ENCODE data around the gene FOXO4. TPM values are rescaled to one million over a fixed set of nuclear protein-coding genes. Genes with fewer than 3 reads are reported as not detected.
A peak's percentile ranks its signal among the peaks of the same experiment; 100 is the strongest.

FOXO4 gene
- total and polyA plus RNA-seq, 2 of the 13 experiments (the other 11 are each of a cell fraction or from before 2014, with no cell fraction given) = 5.1 to 5.7 TPM

DNA sequence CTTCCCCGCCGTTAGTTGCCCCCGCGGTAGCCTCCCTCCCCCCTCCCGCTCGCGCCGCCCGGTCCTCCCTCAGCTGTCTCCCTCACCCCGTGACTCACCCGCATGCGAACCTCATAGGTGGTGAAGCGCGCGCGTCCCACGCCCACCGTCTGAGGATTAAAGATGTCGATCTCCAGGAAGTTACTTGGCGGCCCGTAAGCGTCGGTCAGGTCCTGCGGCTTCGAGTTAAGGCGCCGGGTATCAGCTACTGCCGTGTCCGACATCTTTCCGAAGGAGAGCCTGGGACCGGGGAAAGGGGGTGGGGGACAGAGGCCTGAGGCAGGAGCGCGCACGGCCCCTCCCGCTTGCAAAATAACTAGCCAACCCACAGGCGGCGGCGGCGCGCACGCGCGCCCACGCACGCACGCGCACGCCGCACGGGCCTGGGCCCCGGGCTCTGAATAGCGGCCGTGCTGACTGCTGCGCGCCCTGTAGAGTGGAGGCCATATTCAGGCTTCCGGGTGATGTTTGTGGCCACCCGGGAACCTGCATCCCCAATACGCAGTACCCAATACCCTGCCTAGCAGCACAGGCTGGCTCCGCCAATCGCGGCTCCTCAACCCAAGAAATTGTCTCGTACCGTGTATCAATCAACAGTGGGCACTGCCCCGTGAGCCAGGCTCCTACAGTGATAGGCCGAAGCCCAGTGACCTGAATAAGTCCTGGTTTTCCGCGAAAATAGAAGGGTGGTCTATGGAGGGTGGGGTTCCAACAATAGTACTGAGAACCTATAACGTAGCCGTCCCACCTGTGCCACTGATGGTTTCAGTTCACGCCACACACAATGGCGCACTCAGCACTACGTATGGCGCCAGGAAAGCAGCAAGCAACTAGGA is 27.4 kb upstream of the FOXO4 start, which contains the start of gene SNX12 (continued):
- TF ChIP-seq, protein P1, sequence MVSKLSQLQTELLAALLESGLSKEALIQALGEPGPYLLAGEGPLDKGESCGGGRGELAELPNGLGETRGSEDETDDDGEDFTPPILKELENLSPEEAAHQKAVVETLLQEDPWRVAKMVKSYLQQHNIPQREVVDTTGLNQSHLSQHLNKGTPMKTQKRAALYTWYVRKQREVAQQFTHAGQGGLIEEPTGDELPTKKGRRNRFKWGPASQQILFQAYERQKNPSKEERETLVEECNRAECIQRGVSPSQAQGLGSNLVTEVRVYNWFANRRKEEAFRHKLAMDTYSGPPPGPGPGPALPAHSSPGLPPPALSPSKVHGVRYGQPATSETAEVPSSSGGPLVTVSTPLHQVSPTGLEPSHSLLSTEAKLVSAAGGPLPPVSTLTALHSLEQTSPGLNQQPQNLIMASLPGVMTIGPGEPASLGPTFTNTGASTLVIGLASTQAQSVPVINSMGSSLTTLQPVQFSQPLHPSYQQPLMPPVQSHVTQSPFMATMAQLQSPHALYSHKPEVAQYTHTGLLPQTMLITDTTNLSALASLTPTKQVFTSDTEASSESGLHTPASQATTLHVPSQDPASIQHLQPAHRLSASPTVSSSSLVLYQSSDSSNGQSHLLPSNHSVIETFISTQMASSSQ (IDR thresholded peaks at IDR 0.05; ENCODE audit: low read depth) = no peak; the same call in 1 of the 2 replicates
- TF ChIP-seq, protein P1 (CRISPR knock-in tag; IDR thresholded peaks at IDR 0.05; ENCODE audit: borderline replicate concordance) = peak; percentile 50; the same call in 1 of the 2 replicates
- TF ChIP-seq, protein P2, sequence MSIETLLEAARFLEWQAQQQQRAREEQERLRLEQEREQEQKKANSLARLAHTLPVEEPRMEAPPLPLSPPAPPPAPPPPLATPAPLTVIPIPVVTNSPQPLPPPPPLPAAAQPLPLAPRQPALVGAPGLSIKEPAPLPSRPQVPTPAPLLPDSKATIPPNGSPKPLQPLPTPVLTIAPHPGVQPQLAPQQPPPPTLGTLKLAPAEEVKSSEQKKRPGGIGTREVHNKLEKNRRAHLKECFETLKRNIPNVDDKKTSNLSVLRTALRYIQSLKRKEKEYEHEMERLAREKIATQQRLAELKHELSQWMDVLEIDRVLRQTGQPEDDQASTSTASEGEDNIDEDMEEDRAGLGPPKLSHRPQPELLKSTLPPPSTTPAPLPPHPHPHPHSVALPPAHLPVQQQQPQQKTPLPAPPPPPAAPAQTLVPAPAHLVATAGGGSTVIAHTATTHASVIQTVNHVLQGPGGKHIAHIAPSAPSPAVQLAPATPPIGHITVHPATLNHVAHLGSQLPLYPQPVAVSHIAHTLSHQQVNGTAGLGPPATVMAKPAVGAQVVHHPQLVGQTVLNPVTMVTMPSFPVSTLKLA (IDR thresholded peaks at IDR 0.05) = no peak
- TF ChIP-seq KLF9 (CRISPR knock-in tag; IDR thresholded peaks at IDR 0.05; ENCODE audit: low read depth) (no peak), GATA4 (IDR thresholded peaks at IDR 0.05; ENCODE audit: borderline replicate concordance, low read depth) (0 out of 2 replicates have a peak, but pooled peaks have one; percentile 61), HMG20B (CRISPR knock-in tag; conservative IDR thresholded peaks at IDR 0.05) (0 out of 2 replicates have a peak, but pooled peaks have one; percentile 26), EP300 (IDR thresholded peaks at IDR 0.05; ENCODE audit: low read depth in 2 of 2, low read length in 2 of 2) (peak in 1 of 2 experiments; percentile 49; a peak in 1 of 4 replicates), EP300 (CRISPR knock-in tag; IDR thresholded peaks at IDR 0.05; ENCODE audit: borderline replicate concordance) (no peak), U2AF1 (optimal IDR thresholded peaks at IDR 0.05; ENCODE audit: low read depth, low read length) (no peak), NFE2L1 (CRISPR knock-in tag; IDR thresholded peaks at IDR 0.05; ENCODE audit: borderline replicate concordance) (no peak)
- TF ChIP-seq, protein P3, sequence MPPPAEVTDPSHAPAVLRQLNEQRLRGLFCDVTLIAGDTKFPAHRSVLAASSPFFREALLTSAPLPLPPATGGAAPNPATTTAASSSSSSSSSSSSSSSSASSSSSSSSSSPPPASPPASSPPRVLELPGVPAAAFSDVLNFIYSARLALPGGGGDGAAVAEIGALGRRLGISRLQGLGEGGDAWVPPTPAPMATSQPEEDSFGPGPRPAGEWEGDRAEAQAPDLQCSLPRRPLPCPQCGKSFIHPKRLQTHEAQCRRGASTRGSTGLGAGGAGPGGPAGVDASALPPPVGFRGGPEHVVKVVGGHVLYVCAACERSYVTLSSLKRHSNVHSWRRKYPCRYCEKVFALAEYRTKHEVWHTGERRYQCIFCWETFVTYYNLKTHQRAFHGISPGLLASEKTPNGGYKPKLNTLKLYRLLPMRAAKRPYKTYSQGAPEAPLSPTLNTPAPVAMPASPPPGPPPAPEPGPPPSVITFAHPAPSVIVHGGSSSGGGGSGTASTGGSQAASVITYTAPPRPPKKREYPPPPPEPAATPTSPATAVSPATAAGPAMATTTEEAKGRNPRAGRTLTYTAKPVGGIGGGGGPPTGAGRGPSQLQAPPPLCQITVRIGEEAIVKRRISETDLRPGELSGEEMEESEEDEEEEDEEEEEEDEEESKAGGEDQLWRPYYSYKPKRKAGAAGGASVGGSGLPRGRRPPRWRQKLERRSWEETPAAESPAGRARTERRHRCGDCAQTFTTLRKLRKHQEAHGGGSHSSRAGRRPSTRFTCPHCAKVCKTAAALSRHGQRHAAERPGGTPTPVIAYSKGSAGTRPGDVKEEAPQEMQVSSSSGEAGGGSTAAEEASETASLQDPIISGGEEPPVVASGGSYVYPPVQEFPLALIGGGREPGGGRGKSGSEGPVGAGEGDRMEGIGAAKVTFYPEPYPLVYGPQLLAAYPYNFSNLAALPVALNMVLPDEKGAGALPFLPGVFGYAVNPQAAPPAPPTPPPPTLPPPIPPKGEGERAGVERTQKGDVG (CRISPR knock-in tag; IDR thresholded peaks at IDR 0.05; ENCODE audit: borderline replicate concordance) = no peak
- TF ChIP-seq, protein P4, sequence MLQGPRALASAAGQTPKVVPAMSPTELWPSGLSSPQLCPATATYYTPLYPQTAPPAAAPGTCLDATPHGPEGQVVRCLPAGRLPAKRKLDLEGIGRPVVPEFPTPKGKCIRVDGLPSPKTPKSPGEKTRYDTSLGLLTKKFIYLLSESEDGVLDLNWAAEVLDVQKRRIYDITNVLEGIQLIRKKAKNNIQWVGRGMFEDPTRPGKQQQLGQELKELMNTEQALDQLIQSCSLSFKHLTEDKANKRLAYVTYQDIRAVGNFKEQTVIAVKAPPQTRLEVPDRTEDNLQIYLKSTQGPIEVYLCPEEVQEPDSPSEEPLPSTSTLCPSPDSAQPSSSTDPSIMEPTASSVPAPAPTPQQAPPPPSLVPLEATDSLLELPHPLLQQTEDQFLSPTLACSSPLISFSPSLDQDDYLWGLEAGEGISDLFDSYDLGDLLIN (CRISPR knock-in tag; IDR thresholded peaks at IDR 0.05; ENCODE audit: borderline replicate concordance) = no peak
- TF ChIP-seq, protein P5, sequence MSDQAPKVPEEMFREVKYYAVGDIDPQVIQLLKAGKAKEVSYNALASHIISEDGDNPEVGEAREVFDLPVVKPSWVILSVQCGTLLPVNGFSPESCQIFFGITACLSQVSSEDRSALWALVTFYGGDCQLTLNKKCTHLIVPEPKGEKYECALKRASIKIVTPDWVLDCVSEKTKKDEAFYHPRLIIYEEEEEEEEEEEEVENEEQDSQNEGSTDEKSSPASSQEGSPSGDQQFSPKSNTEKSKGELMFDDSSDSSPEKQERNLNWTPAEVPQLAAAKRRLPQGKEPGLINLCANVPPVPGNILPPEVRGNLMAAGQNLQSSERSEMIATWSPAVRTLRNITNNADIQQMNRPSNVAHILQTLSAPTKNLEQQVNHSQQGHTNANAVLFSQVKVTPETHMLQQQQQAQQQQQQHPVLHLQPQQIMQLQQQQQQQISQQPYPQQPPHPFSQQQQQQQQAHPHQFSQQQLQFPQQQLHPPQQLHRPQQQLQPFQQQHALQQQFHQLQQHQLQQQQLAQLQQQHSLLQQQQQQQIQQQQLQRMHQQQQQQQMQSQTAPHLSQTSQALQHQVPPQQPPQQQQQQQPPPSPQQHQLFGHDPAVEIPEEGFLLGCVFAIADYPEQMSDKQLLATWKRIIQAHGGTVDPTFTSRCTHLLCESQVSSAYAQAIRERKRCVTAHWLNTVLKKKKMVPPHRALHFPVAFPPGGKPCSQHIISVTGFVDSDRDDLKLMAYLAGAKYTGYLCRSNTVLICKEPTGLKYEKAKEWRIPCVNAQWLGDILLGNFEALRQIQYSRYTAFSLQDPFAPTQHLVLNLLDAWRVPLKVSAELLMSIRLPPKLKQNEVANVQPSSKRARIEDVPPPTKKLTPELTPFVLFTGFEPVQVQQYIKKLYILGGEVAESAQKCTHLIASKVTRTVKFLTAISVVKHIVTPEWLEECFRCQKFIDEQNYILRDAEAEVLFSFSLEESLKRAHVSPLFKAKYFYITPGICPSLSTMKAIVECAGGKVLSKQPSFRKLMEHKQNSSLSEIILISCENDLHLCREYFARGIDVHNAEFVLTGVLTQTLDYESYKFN (CRISPR knock-in tag; conservative IDR thresholded peaks at IDR 0.05) = no peak; the same call in 1 of the 2 replicates

All from HepG2 (cell line).